HG03565 (cell line): ENCODE measurements around the gene POLR2C.
"Not testable (repeated sequence)": the region's sequence is repeated elsewhere in the genome, so short reads cannot be mapped to it uniquely, and the experiment has no call there.

ENCODE experiments used
- ATAC-seq: cut with Tn5 transposase; IDR thresholded peaks from one replicate; pipeline ENCODE4 v1.9.1; 2021; ENCODE audit warnings: mild to moderate bottlenecking, moderate library complexity; ENCODE audit not compliant: unreplicated experiment

Gene POLR2C

DNA sequence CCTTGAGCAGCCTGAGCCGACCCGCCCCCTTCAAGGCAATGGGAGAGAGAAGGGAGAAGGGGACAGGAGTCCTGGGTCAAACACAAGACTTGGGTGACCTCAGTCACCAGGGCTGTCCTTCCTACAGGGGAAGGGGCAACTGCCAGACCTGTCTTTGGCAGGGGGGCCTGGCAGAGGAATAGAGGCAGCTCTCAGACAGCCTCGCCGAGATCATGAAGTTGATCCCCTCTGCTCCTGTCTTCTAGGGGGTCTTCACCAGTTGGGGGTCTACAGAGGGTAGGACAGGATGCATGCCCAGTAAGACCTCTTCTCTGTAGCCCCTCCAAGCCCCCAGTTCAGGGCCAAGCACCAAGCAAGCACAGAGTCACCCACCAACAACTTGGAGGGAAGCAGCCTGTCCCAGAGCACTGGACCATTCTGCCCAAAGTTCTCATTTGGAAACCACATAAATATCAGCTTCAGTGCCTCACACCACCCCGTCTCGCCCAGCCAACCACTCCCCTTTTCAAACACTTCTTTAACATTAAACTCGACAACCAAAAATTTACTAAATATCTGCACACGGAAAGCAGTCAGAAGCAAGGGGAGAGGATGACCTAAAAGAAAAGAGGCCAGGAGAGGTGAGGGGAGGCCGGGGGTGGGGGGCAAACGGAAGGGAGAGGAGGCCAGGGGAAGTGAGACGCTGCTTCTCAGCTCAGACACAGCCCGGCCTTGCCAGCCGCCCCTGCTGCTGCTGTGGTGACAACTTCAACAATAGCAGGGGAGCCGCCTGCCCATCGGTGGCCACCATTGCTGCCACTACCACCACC, 16.1 kb downstream of the POLR2C start:
- ATAC-seq, result no peak

DNA sequence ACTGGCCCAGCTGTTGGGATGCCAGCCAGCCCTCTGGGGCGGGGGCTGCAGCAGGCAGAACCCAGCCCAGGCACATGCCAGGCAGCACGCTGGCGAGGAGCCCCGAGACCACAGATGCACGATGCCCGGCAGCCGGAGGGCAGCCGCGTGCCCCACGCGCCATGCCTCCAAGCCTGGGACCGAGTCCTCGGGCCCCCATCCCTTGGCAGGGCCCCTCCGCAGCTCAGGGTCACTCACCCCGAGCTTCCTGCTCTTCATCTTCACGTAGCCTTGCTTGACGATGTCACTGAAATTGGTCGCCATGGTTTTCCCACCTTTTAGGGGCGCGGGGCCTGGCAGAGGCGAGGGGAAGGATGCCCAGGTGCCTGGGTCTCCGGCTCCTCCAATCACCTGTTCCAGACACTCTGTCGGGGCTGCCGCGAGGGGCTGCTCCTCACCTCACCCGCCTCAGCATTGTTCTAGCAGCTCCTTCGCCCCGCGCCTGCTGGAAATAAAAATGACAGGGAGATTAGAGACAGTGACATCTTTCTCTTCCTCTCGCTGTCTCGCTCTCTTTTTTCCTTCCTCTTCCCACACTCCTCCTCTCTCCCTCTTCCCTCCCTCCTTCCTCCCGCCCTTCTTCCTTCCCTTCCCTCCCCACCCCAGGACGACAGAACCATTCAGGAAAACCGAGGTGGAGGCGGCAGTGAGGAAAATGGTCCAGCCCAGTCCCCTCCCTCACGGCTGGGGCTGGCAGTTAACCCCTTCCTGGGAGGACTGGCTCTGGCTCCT, 16.9 kb downstream of the POLR2C start:
- no peak for ATAC-seq

- ATAC-seq, result no peak
Measured at GRCh38 chr16:57479976-57480753, 17.7 kb downstream of the POLR2C start.

- no peak for ATAC-seq
Measured at GRCh38 chr16:57480754-57481230, 18.3 kb downstream of the POLR2C start.

GRCh38 chr16:57481421-57481820, 18.9 kb downstream of the POLR2C start:
- ATAC-seq, result no peak

GRCh38 chr16:57482845-57483545, 20.5 kb downstream of the POLR2C start:
- no peak for ATAC-seq

DNA sequence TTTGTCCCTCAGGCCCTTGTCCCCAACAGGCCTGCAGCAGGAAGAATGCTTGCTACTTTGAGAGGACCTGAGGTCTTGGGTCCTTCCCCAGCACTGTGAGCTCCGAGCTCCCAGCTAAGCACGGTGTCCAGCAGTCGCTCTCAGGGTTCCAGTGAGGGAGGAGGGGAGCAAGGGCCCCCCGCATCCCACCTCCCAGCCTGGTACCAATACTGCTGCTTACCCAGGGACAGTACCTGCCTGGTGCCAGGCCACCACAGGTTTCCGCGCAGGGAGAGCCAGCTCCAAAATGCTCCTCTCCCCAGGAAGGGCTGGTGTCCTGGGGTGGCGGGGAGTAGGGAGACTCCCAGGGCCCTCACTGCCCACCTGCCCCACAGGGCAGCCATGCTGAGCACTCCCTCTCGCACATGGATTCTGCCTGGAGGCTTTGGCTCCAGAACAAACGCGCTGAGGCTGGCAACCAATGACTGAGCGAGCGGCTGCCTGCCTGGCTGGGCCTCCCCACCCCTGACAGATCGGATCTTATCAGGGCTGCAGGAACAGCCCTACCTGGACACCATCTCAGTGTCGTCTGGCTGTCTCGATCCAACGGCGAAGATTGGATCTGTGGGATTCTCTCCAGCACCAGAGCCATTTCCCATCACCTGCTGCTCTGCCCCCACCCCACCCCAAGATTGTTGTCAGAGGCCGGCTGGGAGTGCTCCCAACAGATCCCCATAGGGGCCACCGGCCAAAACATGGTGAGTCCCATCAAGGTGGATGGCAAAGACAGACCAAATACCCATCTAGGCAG, 21.4 kb downstream of the POLR2C start:
- no peak for ATAC-seq

- no peak for ATAC-seq
Measured at GRCh38 chr16:57484515-57485005, 22.1 kb downstream of the POLR2C start.

GRCh38 chr16:57485091-57485915, 22.8 kb downstream of the POLR2C start:
- no peak for ATAC-seq

GRCh38 chr16:57485916-57486857, 23.7 kb downstream of the POLR2C start, which contains the start of gene DOK4:
TSS of gene DOK4 (minus strand) at chr16:57486493. CDS start at chr16:57479507, 6,986 bp downstream.
- no peak for ATAC-seq

GRCh38 chr16:57486858-57487834, 24.7 kb downstream of the POLR2C start:
- ATAC-seq, result no peak

- no peak for ATAC-seq
Measured at GRCh38 chr16:57489229-57489628, 26.8 kb downstream of the POLR2C start.

DNA sequence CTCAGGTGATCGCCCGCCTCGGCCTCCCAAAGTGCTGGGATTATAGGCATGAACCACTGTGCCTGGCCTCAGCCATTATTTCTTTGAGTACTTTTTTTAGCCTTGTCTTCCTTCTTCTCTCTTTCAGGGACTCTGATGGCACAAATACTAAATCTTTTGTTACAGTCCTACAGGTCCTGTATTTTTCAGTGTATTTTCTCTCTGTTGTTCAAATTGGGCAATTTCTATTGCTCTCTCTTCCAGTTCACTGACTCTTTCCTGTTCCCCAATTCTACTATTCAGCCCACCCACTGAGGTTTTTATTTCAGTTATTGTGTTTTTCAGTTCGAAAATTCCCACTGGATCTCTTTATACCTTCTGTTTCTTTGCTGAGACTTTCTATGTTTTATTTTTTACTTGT, 31.3 kb downstream of the POLR2C start:
- ATAC-seq, result no peak

GRCh38 chr16:57497121-57497520, 34.6 kb downstream of the POLR2C start:
- no peak for ATAC-seq

DNA sequence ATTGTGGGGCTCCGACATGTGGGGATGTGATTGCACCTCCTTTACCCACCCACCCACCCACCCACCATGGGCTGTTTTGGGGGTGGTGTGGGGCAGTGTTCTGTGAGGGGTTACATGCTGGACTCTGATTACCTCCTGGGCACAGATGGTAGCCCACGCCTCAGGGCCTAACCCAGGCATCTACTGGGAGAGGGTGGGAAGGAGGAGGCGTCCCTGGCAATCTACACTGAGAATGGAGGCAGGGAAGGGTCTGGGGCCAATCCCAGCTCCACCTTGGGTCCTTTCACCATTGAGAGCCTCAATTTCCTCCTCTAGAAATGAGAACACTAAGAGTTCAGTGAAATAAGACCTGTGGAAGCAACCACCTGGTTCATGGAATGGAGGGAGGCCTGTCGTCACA, 35.6 kb downstream of the POLR2C start:
- ATAC-seq, result no peak

GRCh38 chr16:57499941-57500340, 37.5 kb downstream of the POLR2C start:
- ATAC-seq, result not testable (repeated sequence)
